Activated CD4-positive, alpha-beta T cell treated with anti-CD3 and anti-CD28 coated beads, Interleukin-2, amount 50 U/mL, for 16 hours (primary cell): ENCODE results near the gene SLC48A1.

Source experiments
- DNase-seq: peaks from one replicate; pipeline ENCODE4 v3.0.0-alpha.2; 2020

Gene SLC48A1

GRCh38 chr12:47758834-47759690 is 14.0 kb upstream of the SLC48A1 start, which contains the start of gene RAPGEF3:
TSS of gene RAPGEF3 (minus strand) at chr12:47758880. CDS start at chr12:47758556, 324 bp downstream.
- DNase-seq, result peak; percentile 72

- no peak for DNase-seq
Observed at GRCh38 chr12:47762850-47763465, 10.1 kb upstream of the SLC48A1 start.

GRCh38 chr12:47763481-47764346 is 9.3 kb upstream of the SLC48A1 start:
- no peak for DNase-seq

- DNase-seq, result no peak
Observed at GRCh38 chr12:47766502-47767215, 6.4 kb upstream of the SLC48A1 start.

- peak; percentile 74 for DNase-seq
Observed at GRCh38 chr12:47767216-47767724, 5.8 kb upstream of the SLC48A1 start.

GRCh38 chr12:47768323-47768811 is 4.7 kb upstream of the SLC48A1 start:
- no peak for DNase-seq

GRCh38 chr12:47769234-47770085 is 3.6 kb upstream of the SLC48A1 start:
- no peak for DNase-seq

GRCh38 chr12:47770086-47770726 is 2.8 kb upstream of the SLC48A1 start:
- DNase-seq, result no peak

GRCh38 chr12:47771304-47771703 is 1.7 kb upstream of the SLC48A1 start:
- DNase-seq, result no peak

- DNase-seq, result no peak
Observed at GRCh38 chr12:47772094-47772660, 861 bp upstream of the SLC48A1 start.

- DNase-seq, result no peak
Observed at GRCh38 chr12:47772738-47773061, 338 bp upstream of the SLC48A1 start.

- DNase-seq, result no peak
Observed at GRCh38 chr12:47773858-47774580, 981 bp downstream of the SLC48A1 start.

GRCh38 chr12:47774663-47775062 is 1.6 kb downstream of the SLC48A1 start:
- no peak for DNase-seq

GRCh38 chr12:47775100-47775911 is 2.3 kb downstream of the SLC48A1 start:
- peak; percentile 44 for DNase-seq

GRCh38 chr12:47776471-47777143 is 3.6 kb downstream of the SLC48A1 start:
- no peak for DNase-seq

- no peak for DNase-seq
Observed at GRCh38 chr12:47777151-47777550, 4.1 kb downstream of the SLC48A1 start.

GRCh38 chr12:47777741-47778558 is 4.9 kb downstream of the SLC48A1 start:
- DNase-seq, result no peak
